ENCODE data around the gene SOX21. TPM values are rescaled to one million over a fixed set of nuclear protein-coding genes. Genes with fewer than 3 reads are reported as not detected.

The SOX21 gene
- total and polyA plus RNA-seq, 8 donors: 0.09 to 0.86 (median 0.53) TPM

DNA sequence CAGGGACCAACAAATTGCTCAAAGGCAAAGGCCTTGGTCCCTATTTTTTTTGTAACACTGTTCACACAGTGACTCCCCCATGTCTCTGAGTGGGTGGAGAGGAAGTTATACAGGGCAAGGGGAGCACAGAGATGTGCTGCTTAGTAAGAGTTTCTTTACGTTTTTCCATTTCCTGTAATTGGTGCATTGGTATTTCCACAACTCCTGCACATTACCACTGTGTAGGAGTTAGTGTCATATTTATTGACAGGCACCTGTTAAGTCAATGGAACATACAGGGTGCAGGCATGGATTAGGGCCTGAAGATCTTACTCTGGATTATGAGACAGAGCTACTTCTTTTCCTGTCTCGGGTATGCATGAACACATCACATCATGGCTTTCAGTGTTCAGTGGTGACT is 45.2 kb downstream of the SOX21 start:
- TF ChIP-seq, protein P1, sequence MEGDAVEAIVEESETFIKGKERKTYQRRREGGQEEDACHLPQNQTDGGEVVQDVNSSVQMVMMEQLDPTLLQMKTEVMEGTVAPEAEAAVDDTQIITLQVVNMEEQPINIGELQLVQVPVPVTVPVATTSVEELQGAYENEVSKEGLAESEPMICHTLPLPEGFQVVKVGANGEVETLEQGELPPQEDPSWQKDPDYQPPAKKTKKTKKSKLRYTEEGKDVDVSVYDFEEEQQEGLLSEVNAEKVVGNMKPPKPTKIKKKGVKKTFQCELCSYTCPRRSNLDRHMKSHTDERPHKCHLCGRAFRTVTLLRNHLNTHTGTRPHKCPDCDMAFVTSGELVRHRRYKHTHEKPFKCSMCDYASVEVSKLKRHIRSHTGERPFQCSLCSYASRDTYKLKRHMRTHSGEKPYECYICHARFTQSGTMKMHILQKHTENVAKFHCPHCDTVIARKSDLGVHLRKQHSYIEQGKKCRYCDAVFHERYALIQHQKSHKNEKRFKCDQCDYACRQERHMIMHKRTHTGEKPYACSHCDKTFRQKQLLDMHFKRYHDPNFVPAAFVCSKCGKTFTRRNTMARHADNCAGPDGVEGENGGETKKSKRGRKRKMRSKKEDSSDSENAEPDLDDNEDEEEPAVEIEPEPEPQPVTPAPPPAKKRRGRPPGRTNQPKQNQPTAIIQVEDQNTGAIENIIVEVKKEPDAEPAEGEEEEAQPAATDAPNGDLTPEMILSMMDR (IDR thresholded peaks at IDR 0.05): no peak
- H3K4me1 ChIP-seq: no peaks in the 10 kb centered on the region
- intact Hi-C loops (cut with DNase I): no loop called here
- peaks cover 18 to 30% of the 10 kb centered on the region in 2 donors for H3K27me3 ChIP-seq
- DNase-seq: no peak
- no peak overlapping the region for H3K27ac ChIP-seq
- no peak for ATAC-seq
- no peak overlapping the region for H3K4me3 ChIP-seq
- no peaks in the 10 kb centered on the region for H3K9me3 ChIP-seq
- H3K36me3 ChIP-seq: no peaks in the 10 kb centered on the region

DNA sequence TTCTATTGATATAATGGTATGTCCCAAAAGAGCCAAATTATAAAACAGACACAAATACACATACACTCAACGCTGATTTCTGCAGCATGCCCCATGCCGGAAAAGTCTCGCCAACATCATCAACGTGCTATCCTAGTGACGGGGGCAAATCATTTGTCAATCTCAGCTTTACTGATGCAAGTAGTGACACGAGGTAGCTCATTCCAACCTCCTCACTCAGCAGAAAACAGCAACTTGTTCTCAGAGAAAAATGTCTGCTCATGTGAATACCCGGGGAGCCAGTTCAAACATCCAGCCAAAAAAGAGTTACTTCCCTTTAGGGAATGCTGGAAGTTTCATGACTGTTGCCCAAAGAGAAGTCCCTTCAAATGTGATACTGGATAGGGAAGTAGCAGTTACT is 46.3 kb downstream of the SOX21 start:
- TF ChIP-seq, protein P1 (IDR thresholded peaks at IDR 0.05): no peak
- Histone ChIP-seq H3K36me3 (no peaks in the 10 kb centered on the region), H3K4me3 (no peak overlapping the region), H3K27me3 (peaks cover 29 to 42% of the 10 kb centered on the region in 2 donors), H3K9me3 (no peaks in the 10 kb centered on the region), H3K4me1 (no peaks in the 10 kb centered on the region), H3K27ac (no peak overlapping the region)
- no peak for ATAC-seq
- no peak for DNase-seq
- intact Hi-C loops (cut with DNase I): no loop called here

DNA sequence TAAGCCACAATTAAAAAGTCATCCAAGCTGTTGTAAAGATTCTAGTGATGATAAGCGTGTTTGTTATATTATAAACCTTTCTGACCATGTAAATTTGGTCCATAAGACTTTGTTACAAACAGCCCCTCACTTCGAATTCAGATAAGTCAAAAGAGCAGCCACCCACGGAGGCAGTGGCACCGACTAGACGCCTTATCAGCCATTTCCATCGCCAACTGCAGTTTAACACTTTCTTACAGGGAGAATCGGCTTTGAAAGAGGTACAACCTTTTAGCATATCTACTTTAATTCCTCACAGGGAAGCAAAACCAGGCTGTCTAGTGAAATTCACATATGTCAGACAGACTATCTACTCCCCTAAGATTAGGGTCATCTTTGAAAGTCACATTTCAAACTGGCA is 47.5 kb downstream of the SOX21 start:
- no peaks in the 10 kb centered on the region for H3K36me3 ChIP-seq
- no peaks in the 10 kb centered on the region for H3K4me1 ChIP-seq
- no peaks in the 10 kb centered on the region for H3K9me3 ChIP-seq
- intact Hi-C loops (cut with DNase I): no loop called here
- TF ChIP-seq, protein P1 (IDR thresholded peaks at IDR 0.05): no peak
- no peak overlapping the region for H3K27ac ChIP-seq
- peaks cover 29 to 44% of the 10 kb centered on the region in 2 donors for H3K27me3 ChIP-seq
- ATAC-seq (no peak), DNase-seq (no peak)
- no peak overlapping the region for H3K4me3 ChIP-seq

DNA sequence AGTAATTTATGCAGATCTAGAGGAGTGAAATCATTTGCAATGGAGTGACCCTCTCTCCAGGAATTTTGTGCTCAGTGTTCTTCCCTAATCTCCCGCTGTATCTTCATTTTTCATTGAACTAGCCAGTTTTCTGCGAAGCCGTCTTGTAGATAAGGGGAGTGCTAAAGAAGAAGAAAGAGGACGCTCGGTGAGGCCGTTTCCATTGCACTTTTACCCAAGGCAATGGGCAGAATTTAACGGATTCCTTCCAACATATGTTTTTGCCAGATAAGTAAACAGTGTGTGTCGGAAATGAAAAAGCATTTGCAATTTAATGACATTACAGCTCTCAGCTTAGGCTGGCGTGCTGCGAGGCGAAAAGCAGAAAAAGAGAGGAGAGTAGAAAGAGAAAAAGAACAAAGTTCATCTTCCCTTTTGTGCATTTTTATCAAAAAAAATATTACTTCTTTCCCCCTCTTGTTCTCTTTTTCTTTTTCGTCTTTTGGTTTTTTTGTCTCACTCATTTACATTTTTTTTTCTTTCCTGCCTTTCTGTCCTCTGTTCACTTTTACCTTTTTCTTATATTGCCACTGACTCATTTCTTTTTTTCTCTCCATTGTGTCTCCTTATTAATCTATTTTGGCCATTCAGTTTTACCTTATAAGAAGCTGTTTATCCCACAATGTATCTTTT is 49.9 kb downstream of the SOX21 start:
- Histone ChIP-seq H3K27me3 (peaks cover 29 to 44% of the 10 kb centered on the region in 2 donors), H3K4me3 (no peak overlapping the region), H3K27ac (no peak overlapping the region), H3K4me1 (no peaks in the 10 kb centered on the region), H3K9me3 (no peaks in the 10 kb centered on the region), H3K36me3 (no peaks in the 10 kb centered on the region)
- ATAC-seq (no peak), DNase-seq (peak in 1 of 4 donors; percentile 13)
- TF ChIP-seq, protein P1 (IDR thresholded peaks at IDR 0.05): no peak
- intact Hi-C loops (cut with DNase I): no loop called here

DNA sequence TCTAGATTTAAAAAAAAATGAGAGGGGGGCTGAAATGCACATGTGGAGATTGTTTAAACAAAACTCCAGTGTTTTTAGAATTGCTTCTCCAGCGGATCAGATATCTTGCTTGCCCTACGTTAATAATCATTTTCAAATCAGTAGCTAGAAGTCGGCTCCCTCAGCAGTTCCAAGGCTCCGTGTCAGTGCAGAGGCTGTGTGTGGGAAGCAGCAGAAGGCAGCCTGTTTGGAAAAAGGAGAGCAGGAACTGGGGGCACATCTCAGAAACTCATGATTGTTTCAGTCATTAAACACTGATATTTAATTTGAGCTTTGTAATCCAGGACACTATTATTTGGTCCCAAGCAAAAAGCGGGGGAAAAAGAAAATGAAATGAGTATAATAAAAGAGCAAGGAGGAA is 50.9 kb downstream of the SOX21 start:
- Histone ChIP-seq H3K27me3 (peaks cover 29 to 44% of the 10 kb centered on the region in 2 donors), H3K4me3 (no peak overlapping the region), H3K27ac (no peak overlapping the region), H3K9me3 (no peaks in the 10 kb centered on the region), H3K36me3 (no peaks in the 10 kb centered on the region), H3K4me1 (no peaks in the 10 kb centered on the region)
- TF ChIP-seq, protein P1 (IDR thresholded peaks at IDR 0.05): no peak
- no peak for DNase-seq
- intact Hi-C loops (cut with DNase I): no loop called here
- ATAC-seq: no peak

All from left lung (tissue), 10 donors.